GM19193 (cell line): ENCODE results near the gene RANBP2.

ENCODE experiments used
- POLR2A ChIP-seq: IDR thresholded peaks from 4 replicates; pipeline ENCODE4 v1.6.1; 2011; ENCODE audit not compliant: insufficient read depth, insufficient read length; ENCODE audit errors: extremely low read depth

The RANBP2 gene

DNA sequence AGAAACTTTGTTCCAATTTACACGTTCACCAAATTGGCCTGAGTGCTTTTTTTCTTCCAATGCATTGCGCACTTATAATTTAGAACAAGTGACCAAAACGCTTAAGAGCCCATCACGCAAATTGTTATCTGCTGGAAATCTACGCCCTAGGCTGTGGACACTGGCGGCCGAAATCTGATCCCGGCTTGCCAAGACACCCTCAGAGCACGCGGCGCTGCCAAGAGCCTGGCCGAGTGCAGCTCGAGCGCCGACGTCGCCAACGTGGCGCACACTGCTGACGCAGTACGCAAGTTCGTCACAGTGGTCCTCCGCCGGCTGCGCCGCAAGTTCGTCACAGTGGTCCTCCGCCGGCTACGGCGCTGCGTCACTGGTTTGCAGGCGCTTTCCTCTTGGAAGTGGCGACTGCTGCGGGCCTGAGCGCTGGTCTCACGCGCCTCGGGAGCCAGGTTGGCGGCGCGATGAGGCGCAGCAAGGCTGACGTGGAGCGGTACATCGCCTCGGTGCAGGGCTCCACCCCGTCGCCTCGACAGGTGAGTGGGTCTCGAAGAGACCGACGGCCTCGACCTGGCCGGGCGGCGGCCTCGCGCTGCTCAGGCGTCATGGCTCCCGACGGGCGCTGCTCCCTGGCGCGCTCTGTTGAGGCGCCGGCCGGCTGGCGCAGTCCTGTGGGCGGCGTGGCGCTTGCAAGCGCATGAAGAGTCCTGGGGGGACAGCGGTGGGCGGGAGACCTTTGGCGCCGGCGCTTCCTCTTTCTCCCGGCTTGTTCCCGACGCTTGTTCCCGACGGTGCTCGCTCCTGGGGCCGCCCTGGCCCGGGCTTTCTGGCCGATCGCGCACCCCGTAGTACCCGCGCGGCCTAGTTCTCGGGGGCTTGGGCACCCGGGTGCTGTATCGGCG is at the start of gene RANBP2:
RANBP2 (plus strand) TSS at position 334 of the 896 bp plus-strand sequence; CDS start at position 459, 125 bp downstream.
- peak; percentile 97 for TF ChIP-seq POLR2A

DNA sequence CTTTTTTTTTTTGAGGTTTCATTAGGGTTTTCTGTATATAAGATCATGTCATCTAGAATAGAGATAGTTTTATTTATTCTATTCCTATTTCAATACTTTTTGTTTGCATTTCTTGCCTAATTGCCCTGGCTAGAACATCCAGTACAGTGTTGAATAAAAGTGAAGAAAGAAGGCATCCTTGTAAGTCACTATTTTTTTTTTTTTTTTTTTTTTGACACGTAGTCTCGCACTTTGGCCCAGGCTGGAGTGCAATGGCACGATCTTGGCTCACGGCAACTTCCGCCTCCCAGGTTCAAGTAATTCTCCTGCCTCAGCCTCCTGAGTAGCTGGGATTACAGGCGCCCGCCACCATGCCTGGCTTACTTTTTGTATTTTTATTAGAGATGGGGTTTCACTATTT is 27.8 kb upstream of the RANBP2 start:
- no peak for TF ChIP-seq POLR2A

DNA sequence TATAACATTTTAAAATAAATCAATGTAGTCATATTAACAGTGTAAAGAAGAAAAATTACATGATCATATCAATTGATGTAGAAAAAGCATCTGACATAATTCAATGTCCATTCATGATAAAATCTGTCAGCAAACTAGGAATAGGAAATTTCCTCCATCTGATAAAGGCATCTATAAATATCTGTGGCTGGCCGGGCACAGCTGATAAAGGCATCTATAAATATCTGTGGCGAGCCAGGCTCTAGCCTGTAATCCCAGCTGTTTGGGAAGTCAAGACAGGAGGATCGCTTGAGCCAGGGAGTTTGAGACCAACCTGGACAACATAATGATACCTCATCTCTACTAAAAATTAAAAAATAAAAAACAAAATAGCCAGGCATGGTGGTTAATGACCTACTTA is 18.1 kb upstream of the RANBP2 start:
- TF ChIP-seq POLR2A, result no peak

DNA sequence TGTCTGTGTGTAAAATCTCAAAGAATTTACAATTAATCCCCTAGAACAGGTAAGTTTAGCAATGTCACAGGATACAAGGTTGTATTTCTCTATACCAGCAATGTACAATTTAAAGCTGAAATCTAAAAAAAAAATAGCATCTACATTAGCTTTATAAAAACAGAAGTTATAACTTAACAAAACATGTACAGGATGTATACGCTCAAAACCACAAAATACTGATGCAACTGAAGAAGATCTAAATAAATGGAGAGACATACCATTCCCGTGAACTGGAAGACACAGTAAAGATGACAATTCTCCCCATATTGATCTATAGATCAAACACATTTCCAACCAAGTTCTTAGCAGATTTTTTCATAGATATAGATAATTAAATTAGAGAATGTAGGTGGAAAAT is 17.5 kb upstream of the RANBP2 start:
- no peak for TF ChIP-seq POLR2A

DNA sequence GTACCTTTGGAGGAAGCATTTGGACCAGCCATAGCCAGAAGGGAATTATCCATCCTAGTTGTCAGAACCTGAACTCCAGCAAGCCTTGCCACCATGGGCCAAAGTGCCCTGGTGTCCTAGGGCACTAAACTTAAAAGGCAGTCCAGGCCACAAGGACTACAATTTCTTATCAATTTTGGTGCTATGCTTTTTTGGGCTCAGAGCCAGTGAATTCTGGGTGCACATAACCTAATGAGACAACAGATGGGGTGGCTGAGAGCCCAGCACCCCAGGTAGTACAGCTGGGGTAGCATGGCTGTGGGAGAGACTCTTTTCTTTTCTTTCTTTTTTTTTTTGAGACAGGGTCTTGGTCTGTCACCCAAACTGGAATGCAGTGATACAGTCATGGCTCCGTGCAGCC is 14.4 kb upstream of the RANBP2 start:
- TF ChIP-seq POLR2A, result no peak

DNA sequence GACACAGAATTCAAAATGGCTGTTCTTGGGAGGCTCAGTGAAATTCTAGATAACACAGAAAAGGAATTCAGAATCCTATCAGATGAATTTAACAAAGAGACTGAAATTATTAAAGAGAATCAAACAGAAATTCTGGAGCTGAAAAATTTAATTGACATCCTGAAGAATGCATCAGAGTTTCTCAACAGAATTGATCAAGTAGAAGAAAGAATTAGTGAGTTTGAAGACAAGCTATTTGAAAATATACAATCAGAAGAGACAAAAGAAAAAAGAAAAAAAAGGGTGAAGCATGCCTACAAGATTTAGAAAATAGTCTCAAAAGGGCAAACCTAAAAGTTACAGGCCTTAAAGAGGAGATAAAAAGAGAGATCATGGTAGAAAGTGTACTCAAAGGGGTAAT is 12.0 kb upstream of the RANBP2 start:
- TF ChIP-seq POLR2A, result no peak

DNA sequence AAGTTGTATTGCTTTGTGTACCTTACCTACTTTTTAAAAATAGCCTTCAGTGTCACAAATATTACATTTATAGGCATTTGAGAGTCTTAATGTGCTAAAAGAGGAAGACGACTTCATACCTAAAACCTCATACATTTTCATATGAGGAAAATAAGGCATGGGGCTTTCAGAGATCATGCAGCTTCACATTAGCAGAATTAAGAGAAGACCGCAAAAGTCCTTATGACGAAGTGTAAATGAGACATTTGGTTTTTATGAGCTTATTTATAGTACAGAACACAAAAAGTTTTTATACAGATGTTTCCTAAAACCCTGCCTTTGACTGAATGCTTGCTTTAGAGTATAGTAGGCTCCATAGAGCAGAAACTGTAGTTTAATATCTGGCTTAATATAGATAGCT is 57.2 kb downstream of the RANBP2 start:
- no peak for TF ChIP-seq POLR2A

DNA sequence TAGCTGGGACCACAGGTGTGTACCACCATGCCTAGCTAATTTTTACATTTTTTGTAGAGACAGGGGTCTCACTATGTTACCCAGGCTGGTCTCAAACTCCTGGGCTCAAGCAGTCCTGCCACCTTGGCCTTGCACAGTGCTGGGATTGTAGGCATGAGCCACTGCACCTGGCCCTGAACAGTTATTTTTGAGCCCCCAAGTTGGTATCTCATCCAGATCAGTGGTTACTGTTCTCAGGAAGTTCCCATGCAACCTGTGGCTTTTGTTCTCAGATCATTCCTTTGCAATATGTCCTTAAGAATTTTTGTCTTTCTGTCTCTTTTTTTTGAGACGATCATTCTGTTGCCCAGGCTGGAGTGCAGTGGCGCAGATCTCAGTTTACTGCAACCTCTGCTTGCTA is 59.6 kb downstream of the RANBP2 start:
- TF ChIP-seq POLR2A, result no peak

DNA sequence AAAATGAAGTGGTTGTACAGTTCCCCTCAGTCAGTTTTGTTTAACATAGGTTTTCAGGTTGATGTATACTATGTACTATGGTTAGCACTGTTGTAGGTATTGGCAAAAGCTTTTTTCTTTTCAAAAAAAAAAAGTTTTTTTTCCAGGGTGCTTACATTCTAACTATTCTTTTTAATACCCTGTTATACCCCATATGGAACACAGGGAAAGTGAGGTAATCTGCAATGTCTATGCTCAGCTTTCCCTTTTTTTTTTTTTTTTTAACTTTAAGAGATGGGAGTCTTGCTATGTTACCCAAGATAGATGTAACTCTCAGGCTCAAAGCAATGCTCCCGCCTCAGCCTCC is 66.7 kb downstream of the RANBP2 start:
- TF ChIP-seq POLR2A, result no peak

DNA sequence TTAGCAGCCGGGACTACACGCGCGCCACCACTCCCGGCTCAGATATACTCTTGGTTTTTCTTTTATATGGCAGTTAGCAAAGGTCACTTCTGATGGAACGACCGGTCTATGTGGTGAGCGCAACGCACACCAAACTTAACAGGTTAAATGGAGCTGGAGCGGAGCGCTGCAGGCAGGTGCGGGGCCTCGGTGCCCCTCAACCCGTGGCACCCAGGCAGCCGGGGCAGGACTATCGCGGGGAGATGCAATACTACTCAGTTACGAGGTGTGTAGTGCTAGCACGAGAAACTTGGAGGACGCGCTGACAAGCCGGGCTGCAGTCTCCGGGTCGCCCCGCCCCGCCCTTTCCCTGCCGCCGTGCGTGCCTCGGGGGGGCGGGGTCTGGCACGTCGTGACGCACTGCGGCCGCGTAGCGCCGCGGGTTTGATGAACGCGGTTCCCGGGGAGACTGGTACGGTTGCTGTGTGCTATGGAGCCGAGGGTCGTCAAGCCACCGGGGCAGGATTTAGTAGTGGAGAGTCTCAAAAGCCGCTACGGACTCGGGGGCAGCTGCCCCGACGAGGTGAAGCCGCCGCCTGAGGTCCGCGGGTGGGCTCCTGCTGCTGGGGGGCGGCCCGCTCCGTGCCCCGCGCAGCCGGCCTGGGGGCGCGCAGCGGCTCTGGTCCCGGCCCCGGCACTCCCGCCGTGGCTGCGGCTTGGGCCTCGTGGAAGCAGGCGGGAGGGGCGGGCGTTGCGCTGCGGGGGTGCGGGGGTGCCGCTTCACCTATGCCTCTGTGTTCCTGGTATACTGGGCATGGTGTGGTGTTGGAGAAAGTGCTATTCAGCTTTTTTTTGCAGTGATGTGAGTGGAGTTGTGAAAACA is 67.3 kb downstream of the RANBP2 start, which contains the start of gene CCDC138:
CCDC138 (plus strand) TSS at position 418 of the 862 bp plus-strand sequence; CDS start at position 470, 52 bp downstream.
- TF ChIP-seq POLR2A, result peak; percentile 76

DNA sequence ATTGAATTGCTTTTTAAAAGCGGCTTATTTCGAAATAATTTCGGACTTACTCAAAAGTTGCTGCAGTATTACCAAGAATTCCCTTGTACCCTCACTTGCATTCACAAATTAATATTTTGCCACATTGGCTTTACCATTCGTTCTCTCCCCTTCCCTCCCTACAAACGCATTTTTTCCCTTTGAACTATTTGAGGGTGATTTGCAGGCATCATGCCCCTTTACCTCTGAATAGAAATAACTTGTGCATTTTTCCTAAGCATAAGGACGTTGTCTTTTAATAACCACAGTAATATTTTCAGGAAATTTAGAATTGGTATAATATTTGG is 67.9 kb downstream of the RANBP2 start:
- no peak for TF ChIP-seq POLR2A

DNA sequence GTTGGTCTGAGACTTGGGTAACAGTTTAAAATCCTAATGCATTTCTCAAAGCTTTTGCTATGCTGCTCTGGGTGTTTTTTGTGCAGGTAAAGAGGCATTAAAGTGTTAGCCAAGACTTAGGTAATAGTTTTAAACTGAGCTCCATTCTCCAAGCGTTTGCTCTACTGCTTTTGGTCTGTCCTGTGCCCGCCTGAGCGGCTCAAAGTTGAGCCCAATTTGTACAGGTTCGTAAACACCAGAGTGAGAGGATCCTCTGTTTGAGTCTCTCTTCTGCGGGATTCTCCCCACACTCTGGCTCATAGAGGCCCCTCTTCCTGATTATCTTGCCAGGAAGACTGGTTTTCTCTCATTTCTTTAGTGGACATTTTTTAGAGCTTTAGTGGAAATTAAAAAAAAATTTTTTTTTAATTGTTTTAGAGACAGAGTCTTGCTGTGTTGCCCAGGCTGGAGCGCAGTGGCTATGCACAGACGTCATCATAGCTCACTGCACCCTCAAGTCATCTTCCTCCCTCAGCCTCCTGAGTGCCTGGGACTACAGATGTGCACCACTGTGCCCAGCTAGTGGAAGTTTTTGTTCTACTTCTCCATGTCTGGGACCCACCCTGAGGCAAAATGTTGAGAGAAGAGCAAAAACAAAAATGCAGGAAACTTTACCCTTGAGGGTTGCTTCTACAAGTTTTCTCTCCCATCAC is 83.9 kb downstream of the RANBP2 start:
- TF ChIP-seq POLR2A, result no peak

DNA sequence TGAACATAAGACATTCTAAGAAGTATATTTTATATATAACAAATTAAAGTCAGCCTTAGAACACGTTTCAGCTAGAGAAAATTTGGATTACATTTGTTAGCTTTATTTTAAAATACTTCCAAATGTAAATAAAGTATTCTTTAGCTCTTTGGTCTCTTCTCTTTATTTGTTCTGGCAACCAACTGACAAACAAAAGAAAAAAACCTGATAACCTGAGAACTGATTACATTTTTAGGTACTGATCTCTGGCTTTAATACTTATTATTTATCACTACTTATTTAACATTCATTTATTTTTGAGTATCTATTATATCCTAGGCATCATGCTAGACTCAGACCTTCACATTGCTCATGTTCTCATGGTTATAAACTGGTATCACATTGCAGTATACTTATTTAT is 85.8 kb downstream of the RANBP2 start:
- TF ChIP-seq POLR2A, result no peak

DNA sequence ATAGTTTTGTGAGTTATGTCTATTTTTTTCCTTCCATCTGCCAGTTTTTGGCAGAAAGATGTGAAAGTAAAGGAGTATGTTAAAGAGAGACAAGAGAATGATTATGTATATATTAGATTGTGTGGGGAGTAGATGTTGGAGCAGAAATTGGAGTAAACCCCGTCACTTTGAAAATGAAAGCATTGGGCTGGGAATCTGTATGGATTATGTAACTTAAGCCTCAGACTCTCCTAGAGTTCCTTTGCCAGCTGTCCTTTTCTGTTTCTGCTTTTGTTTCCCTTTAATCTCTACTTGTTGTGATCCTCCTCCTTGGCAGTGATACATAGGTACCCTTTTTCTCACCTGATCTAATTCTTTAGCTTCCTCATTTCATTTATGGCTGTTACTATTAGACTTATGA is 86.5 kb downstream of the RANBP2 start:
- no peak for TF ChIP-seq POLR2A
